ENCODE results near the gene VDR. TPM values are rescaled to one million over a fixed set of nuclear protein-coding genes. Genes with fewer than 3 reads are reported as not detected.
A peak's percentile ranks its signal among the peaks of the same experiment; 100 is the strongest.
"Not testable (repeated sequence)": the region's sequence is repeated elsewhere in the genome, so short reads cannot be mapped to it uniquely, and the experiment has no call there.

Gene VDR
- total RNA-seq, 2 experiments from 2014 or later = 34.9 to 69.8 TPM

DNA sequence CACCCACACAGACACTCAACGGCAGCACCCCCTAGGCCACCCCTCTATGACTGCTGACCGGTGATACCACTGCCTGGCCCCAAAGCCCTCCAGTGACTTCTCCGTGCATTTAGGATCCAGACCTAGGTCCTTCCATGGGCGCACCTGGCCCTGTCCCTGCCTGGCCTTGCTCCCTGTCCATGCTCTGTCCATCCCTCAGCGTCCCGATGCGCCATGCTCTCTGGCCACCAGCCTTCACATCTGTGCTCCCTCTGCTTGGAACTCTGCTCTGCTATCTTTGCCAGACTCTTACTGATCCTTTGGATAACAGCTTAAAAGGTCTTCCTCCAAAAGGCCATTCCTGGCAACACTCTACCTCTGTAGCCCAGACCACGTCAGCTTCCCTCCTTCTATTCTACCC lies 59.7 kb downstream of the VDR start:
- Mint-ChIP-seq H3K9me3 (ENCODE audit: low read depth) (no peaks in the 10 kb centered on the region), H3K36me3 (peaks cover 25% of the 10 kb centered on the region), H3K27ac (no peak overlapping the region), H3K4me1 (peaks cover 5% of the 10 kb centered on the region), H3K27me3 (no peaks in the 10 kb centered on the region), H3K4me3 (no peak overlapping the region)
- ATAC-seq (no peak), DNase-seq (no peak)
- CTCF ChIA-PET = interaction anchor here (1.3 to 21.9 kb wide), 2 partner anchors 43 to 103 kb away, joined by 3 to 385 read pairs; no protein-coding TSS in a partner anchor

DNA sequence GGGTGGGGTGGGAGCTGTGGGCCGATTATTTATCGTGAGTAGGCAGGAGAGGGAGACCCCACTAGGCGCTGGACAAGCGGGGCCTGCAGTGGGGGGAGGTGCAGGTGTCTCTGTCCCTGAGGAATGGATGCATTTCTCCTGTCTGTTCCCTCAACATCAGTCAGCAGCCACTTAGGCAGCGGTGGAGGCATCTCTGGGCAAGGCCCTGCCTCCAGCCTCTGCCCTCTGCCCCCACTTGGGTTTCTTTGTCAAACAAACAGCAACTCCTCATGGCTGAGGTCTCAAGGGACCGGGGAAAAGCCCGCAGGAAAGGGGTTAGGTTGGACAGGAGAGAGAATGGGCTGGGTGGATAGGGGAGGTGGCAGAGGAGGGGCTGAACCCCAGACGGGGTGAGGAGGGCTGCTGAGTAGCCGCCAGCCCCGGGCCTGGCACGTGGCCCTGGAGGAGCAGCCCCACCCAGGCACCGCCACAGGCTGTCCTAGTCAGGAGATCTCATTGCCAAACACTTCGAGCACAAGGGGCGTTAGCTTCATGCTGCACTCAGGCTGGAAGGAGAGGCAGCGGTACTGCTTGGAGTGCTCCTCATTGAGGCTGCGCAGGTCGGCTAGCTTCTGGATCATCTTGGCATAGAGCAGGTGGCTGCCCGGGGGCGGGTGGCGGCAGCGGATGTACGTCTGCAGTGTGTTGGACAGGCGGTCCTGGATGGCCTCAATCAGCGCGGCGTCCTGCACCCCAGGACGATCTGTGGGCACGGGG lies 60.4 kb downstream of the VDR start:
- CTCF ChIA-PET = interaction anchor here (1.2 to 21.9 kb wide), 2 partner anchors 17 to 102 kb away, joined by 3 to 385 read pairs; no protein-coding TSS in a partner anchor
- no peak for DNase-seq
- H3K4me3 Mint-ChIP-seq = no peak overlapping the region
- peaks cover 2% of the 10 kb centered on the region for H3K27me3 Mint-ChIP-seq
- peaks cover 25% of the 10 kb centered on the region for H3K36me3 Mint-ChIP-seq
- no peak for ATAC-seq
- H3K9me3 Mint-ChIP-seq (ENCODE audit: low read depth) = no peaks in the 10 kb centered on the region
- no peak overlapping the region for H3K27ac Mint-ChIP-seq
- peaks cover 8% of the 10 kb centered on the region for H3K4me1 Mint-ChIP-seq

DNA sequence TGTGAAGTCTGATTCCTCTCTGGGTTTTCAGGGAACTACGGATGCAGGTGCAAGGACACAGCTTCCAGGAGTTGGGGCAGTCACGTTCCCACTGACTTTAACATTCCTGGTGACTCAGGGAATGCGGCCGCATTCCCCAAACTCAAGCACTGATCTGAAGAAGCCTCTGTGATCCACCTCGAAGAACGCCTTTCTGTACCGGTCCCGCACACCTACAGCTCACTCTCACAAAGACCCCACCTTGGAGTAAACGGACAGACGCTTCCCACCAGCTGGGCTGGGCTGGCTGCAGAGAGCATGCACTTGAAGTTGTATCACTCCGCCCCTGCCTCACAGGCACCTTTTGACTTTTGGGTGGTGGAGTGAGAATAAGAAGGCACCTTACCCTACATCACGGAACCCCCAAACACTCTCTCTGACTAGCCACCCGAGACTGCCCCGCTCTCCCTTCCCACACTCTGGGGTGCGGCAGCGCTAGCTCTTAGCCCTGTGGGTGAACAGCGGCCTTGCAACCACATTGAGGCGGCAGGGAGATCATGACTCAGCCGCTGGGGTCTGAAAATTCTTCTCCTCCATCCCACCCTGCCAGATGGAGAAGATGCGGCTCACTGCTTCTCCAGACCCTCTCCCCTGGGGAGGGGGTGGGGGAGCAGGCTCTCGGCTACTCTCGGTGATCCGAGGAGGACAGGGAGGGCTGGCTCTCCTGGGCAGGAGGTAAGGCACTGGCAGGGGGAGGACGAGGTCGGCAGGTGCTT lies 61.4 kb downstream of the VDR start:
- ATAC-seq = no peak

DNA sequence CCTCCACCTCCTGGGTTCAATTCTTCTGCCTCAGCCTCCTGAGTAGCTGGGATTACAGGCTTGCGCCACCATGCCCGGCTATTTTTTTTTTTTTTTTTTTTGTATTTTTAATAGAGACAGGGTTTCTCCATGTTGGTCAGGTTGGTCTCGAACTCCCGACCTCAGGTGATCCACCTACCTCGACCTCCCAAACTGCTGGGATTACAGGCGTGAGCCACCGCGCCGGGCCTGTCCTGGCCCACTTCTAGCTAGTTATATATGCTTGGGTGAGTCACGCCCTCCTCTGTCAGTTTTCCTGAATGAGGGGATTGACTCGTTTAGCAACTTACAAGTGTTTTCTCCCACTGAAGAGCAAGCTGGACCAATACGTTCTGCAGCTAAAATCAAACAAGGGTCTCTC lies 62.3 kb downstream of the VDR start:
- CTCF ChIA-PET = interaction anchor here (0.7 to 21.9 kb wide), 7 partner anchors 13 to 148 kb away, joined by 3 to 775 read pairs (median 167); partner anchors contain the start of genes HDAC7, RPAP3 and SLC48A1
- H3K4me1 Mint-ChIP-seq = peaks cover 19% of the 10 kb centered on the region
- not testable (repeated sequence) for ATAC-seq; H3K27ac Mint-ChIP-seq; DNase-seq; H3K27me3 Mint-ChIP-seq; H3K4me3 Mint-ChIP-seq; H3K9me3 Mint-ChIP-seq (ENCODE audit: low read depth)
- peaks cover 21% of the 10 kb centered on the region for H3K36me3 Mint-ChIP-seq

More for the DNA sequence above, 61.4 kb downstream of the VDR start:
- DNase-seq = no peak
- Mint-ChIP-seq H3K27ac (no peak overlapping the region), H3K27me3 (peaks cover 2% of the 10 kb centered on the region), H3K4me3 (no peak overlapping the region), H3K9me3 (ENCODE audit: low read depth) (no peaks in the 10 kb centered on the region), H3K4me1 (peaks cover 12% of the 10 kb centered on the region), H3K36me3 (peaks cover 23% of the 10 kb centered on the region)
- CTCF ChIA-PET = interaction anchor here (0.7 to 21.9 kb wide), 7 partner anchors 14 to 147 kb away, joined by 3 to 775 read pairs (median 167); partner anchors contain the start of genes HDAC7, RPAP3 and SLC48A1

DNA sequence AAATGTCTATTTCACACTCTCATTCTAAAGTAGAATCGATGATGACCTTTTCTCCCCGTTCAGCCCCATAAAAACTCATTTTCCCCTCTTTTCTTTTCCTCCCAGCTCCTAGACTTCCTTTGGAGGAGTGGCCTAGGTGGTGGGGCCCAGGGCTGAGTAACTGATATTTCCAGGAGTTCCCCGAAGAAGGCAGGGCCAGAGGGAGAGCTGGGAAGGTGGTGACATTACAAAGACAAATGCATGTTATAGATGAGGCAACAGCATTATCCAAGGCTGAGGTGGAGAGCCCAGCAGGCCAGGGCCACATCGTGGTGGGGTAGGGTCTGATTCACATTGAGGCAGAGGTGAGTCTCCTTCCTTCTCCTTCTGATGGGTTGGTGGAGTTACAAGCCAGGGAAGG lies 62.9 kb downstream of the VDR start:
- peaks cover 25% of the 10 kb centered on the region for H3K4me1 Mint-ChIP-seq
- no peak for DNase-seq
- CTCF ChIA-PET = interaction anchor here (0.8 to 21.9 kb wide), 9 partner anchors 32 to 129 kb away, joined by 3 to 775 read pairs (median 80); partner anchors contain the start of genes HDAC7, RAPGEF3, RPAP3 and SLC48A1
- peaks cover 2% of the 10 kb centered on the region for H3K27me3 Mint-ChIP-seq
- H3K36me3 Mint-ChIP-seq = peaks cover 16% of the 10 kb centered on the region
- no peak overlapping the region for H3K27ac Mint-ChIP-seq
- no peak overlapping the region for H3K4me3 Mint-ChIP-seq
- H3K9me3 Mint-ChIP-seq (ENCODE audit: low read depth) = no peaks in the 10 kb centered on the region
- no peak for ATAC-seq

DNA sequence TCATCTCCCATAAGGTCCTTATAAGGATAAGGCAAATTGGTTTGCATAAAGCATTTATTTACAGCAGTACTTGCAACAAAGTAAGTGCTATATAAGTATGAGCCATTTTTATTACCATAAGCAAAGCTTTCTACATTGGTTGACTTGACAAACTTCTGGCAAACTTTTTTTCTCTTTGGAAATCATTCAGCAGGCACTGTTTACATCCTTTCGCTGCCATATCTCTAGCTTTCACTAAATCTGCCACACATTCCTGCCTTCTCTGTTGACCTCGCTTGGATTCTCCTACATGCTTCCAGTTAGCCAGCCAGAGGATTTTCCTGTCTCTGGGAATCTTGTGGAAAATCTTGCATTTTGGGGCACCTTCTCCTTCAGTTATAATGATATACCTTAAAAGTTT lies 63.3 kb downstream of the VDR start:
- Mint-ChIP-seq H3K36me3 (peaks cover 13% of the 10 kb centered on the region), H3K4me1 (peaks cover 28% of the 10 kb centered on the region), H3K27me3 (peaks cover 2% of the 10 kb centered on the region), H3K9me3 (ENCODE audit: low read depth) (no peaks in the 10 kb centered on the region), H3K4me3 (no peak overlapping the region), H3K27ac (no peak overlapping the region)
- ATAC-seq (no peak), DNase-seq (no peak)
- CTCF ChIA-PET = interaction anchor here (0.8 to 21.9 kb wide), 13 partner anchors 10 to 129 kb away, joined by 3 to 775 read pairs (median 5); partner anchors contain the start of genes HDAC7, RAPGEF3, RPAP3 and SLC48A1

DNA sequence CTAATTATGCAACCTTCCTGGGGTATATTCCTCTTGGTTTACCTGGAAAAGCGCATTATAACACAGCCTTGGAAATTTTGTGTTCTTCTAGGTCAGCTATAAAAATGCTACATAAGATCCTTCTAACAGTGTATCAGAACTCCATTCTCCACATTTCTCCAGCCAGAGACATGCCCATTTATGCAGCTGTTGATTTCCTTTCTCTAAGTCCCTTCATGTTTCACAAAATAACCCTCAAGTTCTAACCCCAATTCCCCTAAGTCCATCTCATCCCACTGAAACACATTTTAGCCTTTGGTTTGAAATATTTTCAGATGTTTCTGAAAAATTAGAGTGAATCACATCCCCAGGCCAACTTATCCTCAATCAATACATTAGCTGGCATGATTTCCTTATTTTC lies 64.2 kb downstream of the VDR start:
- ATAC-seq = no peak
- Mint-ChIP-seq H3K9me3 (ENCODE audit: low read depth) (no peaks in the 10 kb centered on the region), H3K27ac (no peak overlapping the region)

DNA sequence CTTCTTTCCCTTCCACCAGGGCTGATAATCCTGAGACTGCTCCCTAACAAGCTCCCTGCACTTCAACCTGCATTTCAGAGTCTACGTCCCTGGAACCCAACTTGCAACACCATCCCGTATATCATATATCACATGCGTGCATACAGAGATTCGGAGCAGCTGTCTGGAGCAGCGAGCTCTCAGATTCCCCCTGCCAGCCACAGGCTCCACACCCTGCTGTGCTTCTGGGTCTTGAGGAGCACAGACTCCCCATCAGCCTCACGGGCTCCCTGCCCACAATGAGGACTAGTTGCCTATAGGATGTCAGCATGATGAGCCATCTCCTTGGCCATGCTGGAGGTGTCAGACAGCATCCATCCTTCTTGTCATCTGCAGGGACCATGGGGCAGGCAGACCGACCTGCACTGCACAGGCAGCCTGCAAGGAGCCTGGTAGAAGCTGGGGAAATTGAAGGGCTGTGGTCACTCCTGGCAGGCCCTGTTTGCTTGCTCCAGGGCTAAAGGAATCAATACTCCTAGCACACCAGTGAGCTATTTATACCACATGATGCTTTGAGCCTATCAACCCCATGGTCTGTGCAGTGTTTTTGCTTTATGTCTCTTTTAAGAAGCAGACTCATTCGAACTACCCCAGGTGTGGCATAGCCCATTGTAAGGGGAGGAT lies 65.4 kb downstream of the VDR start:
- no peak for DNase-seq
- peaks cover 2% of the 10 kb centered on the region for H3K27me3 Mint-ChIP-seq
- no peaks in the 10 kb centered on the region for H3K9me3 Mint-ChIP-seq (ENCODE audit: low read depth)
- no peak overlapping the region for H3K27ac Mint-ChIP-seq
- H3K36me3 Mint-ChIP-seq = peaks cover 4% of the 10 kb centered on the region
- CTCF ChIA-PET = interaction anchor here (1.0 to 21.9 kb wide), 28 partner anchors 10 to 138 kb away, joined by 3 to 775 read pairs (median 8); partner anchors contain the start of genes HDAC7, RAPGEF3, RPAP3 and SLC48A1
- H3K4me1 Mint-ChIP-seq = peaks cover 40% of the 10 kb centered on the region
- H3K4me3 Mint-ChIP-seq = no peak overlapping the region
- ATAC-seq = no peak

More for the DNA sequence above, 64.2 kb downstream of the VDR start:
- DNase-seq = no peak
- H3K4me1 Mint-ChIP-seq = peaks cover 38% of the 10 kb centered on the region
- CTCF ChIA-PET = interaction anchor here (0.7 to 21.9 kb wide), 15 partner anchors 9 to 128 kb away, joined by 3 to 775 read pairs (median 7); partner anchors contain the start of genes HDAC7, RPAP3, SLC48A1 and TMEM106C
- no peak overlapping the region for H3K4me3 Mint-ChIP-seq
- peaks cover 7% of the 10 kb centered on the region for H3K36me3 Mint-ChIP-seq
- peaks cover 2% of the 10 kb centered on the region for H3K27me3 Mint-ChIP-seq

DNA sequence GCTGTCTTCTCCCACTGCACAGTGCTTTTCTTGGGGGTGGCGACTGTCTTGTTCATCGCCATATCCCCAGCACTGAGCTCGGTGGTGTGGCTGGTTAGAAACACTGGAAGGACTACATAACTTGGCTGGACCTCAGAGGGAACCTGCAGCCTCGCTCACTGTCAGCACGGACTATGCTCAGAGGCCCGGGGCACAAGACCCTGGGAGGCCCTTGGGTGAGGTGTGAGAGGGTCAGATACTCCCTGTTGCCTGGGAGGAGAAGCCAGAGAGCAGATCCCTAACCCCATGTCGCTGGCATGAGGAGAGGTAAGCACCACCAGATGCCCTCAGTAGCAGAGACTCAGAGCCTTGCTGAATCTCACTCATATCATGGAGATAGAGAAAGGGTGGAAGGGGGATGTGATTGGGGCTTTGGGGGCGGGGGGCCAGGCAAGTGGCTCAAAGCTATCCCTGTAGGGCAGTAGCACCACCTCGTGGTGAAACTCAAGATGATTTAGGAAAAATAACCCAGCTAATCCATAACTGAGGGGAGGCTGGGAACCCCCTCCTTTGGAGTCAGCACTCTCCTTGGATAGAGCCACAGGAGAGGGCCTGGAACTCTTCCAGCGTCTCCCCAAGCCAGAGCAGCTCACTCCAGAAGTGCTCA lies 66.4 kb downstream of the VDR start:
- Mint-ChIP-seq H3K36me3 (peaks cover 4% of the 10 kb centered on the region), H3K4me3 (no peak overlapping the region), H3K4me1 (peaks cover 50% of the 10 kb centered on the region), H3K9me3 (ENCODE audit: low read depth) (no peaks in the 10 kb centered on the region), H3K27ac (no peak overlapping the region), H3K27me3 (peaks cover 2% of the 10 kb centered on the region)
- CTCF ChIA-PET = interaction anchor here (0.8 to 21.9 kb wide), 34 partner anchors 10 to 780 kb away, joined by 3 to 775 read pairs (median 8); partner anchors contain the start of genes HDAC7, RAPGEF3, RPAP3 and SLC48A1
- DNase-seq = peak; percentile 56
- peak; percentile 31 for ATAC-seq

DNA sequence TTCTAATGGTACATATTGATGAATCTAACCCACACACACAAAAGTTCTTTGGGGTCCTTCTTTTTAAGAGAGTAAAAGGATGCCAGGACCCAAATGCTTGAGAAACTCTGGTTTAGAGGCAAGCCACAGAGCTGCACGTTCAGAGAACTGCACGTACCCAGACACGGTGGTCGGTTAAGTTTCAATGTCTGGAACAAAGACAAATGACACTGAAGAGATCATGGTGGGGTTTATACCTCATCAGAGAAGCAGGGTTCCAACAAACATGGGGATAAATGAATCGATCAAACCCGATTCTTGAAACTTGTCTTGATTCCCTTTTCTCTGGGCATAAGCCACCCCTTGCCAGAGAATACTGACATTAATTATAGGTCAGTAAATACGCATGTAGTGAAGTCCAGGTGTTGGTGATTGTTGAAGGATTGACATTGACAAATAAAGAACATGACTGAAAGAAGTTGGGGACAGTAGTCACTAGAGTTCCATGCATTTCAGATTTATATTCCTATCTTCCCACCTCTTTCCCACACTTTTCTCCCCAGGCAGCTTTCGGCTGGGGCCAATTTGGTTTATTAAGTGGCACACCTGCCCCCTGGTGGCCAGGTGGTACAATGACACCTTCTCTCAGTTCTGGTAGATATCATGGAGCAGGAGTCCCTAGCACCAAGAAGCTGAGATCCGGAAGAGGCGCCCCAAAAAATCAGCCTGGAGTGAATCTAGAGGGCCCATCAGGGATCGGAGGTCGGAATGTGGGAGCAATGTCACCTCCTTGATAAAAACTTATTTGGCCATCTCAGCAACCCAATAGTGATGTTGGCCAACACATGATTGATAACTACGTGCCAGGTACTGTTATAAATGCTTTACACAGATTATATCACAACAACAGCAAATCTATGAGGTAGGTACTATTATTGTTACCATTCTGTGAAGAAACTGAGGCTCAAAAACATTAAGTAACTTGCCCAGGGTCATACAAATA lies 67.3 kb downstream of the VDR start:
- peak; percentile 73 for DNase-seq
- H3K27ac Mint-ChIP-seq = peak overlapping the region; percentile 2

DNA sequence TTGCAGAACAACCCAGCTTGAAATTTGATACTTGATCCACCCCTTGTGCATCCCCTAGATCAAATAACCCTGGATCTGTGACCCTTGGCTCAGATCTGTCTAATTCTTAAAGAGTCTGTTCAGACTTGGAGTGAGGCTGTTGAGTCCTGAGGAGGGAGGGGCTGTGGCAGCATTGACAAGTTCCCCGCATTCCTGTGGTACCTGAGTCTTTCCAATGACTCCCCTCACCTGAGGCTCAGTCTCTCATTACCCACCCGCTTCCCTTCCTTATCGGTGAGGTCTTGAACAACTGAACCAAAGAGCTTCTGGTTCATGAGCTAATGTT lies 69.0 kb downstream of the VDR start:
- DNase-seq = no peak
- CTCF ChIA-PET = interaction anchor here (0.6 to 21.9 kb wide), 12 partner anchors 11 to 702 kb away, joined by 3 to 775 read pairs (median 46); partner anchors contain the start of genes HDAC7, RPAP3 and SLC48A1

More for the DNA sequence above, 67.3 kb downstream of the VDR start:
- Mint-ChIP-seq H3K27me3 (peaks cover 2% of the 10 kb centered on the region), H3K4me1 (peaks cover 58% of the 10 kb centered on the region), H3K9me3 (ENCODE audit: low read depth) (no peaks in the 10 kb centered on the region), H3K36me3 (no peaks in the 10 kb centered on the region), H3K4me3 (no peak overlapping the region)
- peak; percentile 46 for ATAC-seq
- CTCF ChIA-PET = interaction anchor here (0.8 to 21.9 kb wide), 31 partner anchors 9 to 781 kb away, joined by 3 to 775 read pairs (median 8); partner anchors contain the start of genes HDAC7, RAPGEF3, RPAP3 and SLC48A1

More for the DNA sequence above, 69.0 kb downstream of the VDR start:
- Mint-ChIP-seq H3K4me3 (no peak overlapping the region), H3K27me3 (peaks cover 2% of the 10 kb centered on the region), H3K36me3 (no peaks in the 10 kb centered on the region), H3K4me1 (peaks cover 71% of the 10 kb centered on the region), H3K27ac (peak overlapping the region; percentile 26), H3K9me3 (ENCODE audit: low read depth) (no peaks in the 10 kb centered on the region)
- no peak for ATAC-seq
